Testis (tissue), 2 donors: ENCODE measurements around the gene LRRC36.

ENCODE experiments used
- POLR2A ChIP-seq: fragments of 450-650 bp; IDR thresholded peaks from one replicate; pipeline ENCODE4 v1.6.1; 2017; ENCODE audit warnings: antibody characterized with exemption, mild to moderate bottlenecking, moderate library complexity
- TF ChIP-seq, protein P1 (sequence below), 3 experiments: fragments of 450-650 bp in 2 of 3; fragments of 200-600 bp in 1 of 3; sonication (generic) in 1 of 3; IDR thresholded peaks; one replicate each; pipeline ENCODE4 v1.5.1; 2016 to 2019; ENCODE audit warnings: antibody characterized with exemption in 3 of 3, mild to moderate bottlenecking in 2 of 3, moderate library complexity in 1 of 3

DNA sequence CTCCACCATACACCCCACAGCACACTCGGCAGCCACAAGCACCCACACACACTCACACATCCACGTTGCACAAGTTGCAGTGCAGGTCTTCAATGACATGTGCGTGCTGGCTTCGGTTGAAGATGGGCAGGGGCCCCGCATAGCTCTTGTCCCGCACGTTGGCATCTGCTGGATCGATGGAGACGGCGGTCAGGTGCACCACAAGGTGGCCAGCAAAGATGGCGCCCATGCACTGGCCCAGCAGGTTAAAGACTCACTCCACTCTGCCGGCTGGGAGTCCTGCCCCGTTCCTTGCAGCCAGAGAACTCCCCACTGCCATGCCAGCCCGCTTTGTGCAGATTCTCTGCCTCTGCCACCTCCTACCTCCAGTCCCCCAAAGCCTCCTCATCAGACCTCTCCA, 74.3 kb downstream of the LRRC36 start:
- TF ChIP-seq POLR2A, result no peak
- TF ChIP-seq, protein P1, sequence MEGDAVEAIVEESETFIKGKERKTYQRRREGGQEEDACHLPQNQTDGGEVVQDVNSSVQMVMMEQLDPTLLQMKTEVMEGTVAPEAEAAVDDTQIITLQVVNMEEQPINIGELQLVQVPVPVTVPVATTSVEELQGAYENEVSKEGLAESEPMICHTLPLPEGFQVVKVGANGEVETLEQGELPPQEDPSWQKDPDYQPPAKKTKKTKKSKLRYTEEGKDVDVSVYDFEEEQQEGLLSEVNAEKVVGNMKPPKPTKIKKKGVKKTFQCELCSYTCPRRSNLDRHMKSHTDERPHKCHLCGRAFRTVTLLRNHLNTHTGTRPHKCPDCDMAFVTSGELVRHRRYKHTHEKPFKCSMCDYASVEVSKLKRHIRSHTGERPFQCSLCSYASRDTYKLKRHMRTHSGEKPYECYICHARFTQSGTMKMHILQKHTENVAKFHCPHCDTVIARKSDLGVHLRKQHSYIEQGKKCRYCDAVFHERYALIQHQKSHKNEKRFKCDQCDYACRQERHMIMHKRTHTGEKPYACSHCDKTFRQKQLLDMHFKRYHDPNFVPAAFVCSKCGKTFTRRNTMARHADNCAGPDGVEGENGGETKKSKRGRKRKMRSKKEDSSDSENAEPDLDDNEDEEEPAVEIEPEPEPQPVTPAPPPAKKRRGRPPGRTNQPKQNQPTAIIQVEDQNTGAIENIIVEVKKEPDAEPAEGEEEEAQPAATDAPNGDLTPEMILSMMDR (IDR thresholded peaks at IDR 0.05), result no peak
